LHCN-M2 (cell line): Measurements from ENCODE around the gene ETV2. TPM values are rescaled to one million over a fixed set of nuclear protein-coding genes. Genes with fewer than 3 reads are reported as not detected.

Source experiments
- total RNA-seq: library from RNA; depleted of rRNA; stranded (reverse); fragments of >200 nt; gene quantifications from 2 replicates; pipeline ENCODE4 v1.2.3, GENCODE V29; 2014; rRNA removed

The ETV2 gene
- total RNA-seq, 1 experiment from 2014 or later: 0.46 TPM

Other genes starting within 250 kb of the ETV2 start
- not detected in 2 replicates for gene FFAR2, start 193.5 kb upstream of the ETV2 start, total RNA-seq
- not detected in 2 replicates for gene KRTDAP, start 151.3 kb upstream of the ETV2 start, total RNA-seq
- 0.29 and 1.1 TPM in 2 replicates for gene DMKN, start 128.1 kb upstream of the ETV2 start, total RNA-seq
- gene SBSN, start 113.4 kb upstream of the ETV2 start, total RNA-seq: 0.77 TPM in 1 of 2 replicates, not detected in the other
- gene GAPDHS, start 108.3 kb upstream of the ETV2 start, total RNA-seq: not detected in 2 replicates
- 106 and 114 TPM in 2 replicates for gene TMEM147, start 96.1 kb upstream of the ETV2 start, total RNA-seq
- not detected in 2 replicates for gene ATP4A, start 78.1 kb upstream of the ETV2 start, total RNA-seq
- not detected in 2 replicates for gene PMIS2, start 55.6 kb upstream of the ETV2 start, total RNA-seq
- 17.4 and 21.0 TPM in 2 replicates for gene HAUS5, start 29.0 kb upstream of the ETV2 start, total RNA-seq
- gene RBM42, start 12.7 kb upstream of the ETV2 start, total RNA-seq: 101 and 103 TPM in 2 replicates
- 383 and 482 TPM in 2 replicates for gene COX6B1, start 6.6 kb downstream of the ETV2 start, total RNA-seq
- 0.17 TPM in 1 of 2 replicates, not detected in the other for gene UPK1A, start 24.8 kb downstream of the ETV2 start, total RNA-seq
- gene ZBTB32, start 62.8 kb downstream of the ETV2 start, total RNA-seq: not detected in 2 replicates
- gene KMT2B, start 76.3 kb downstream of the ETV2 start, total RNA-seq: 9.8 and 10.8 TPM in 2 replicates
- gene IGFLR1, start 100.7 kb downstream of the ETV2 start, total RNA-seq: 5.1 and 11.7 TPM in 2 replicates
- 12.2 and 12.4 TPM in 2 replicates for gene U2AF1L4, start 103.7 kb downstream of the ETV2 start, total RNA-seq
- 35.2 and 35.6 TPM in 2 replicates for gene PSENEN, start 103.9 kb downstream of the ETV2 start, total RNA-seq
- 16.9 and 18.7 TPM in 2 replicates for gene LIN37, start 106.8 kb downstream of the ETV2 start, total RNA-seq
- 0.29 TPM in 1 of 2 replicates, not detected in the other for gene HSPB6, start 115.3 kb downstream of the ETV2 start, total RNA-seq
- gene PROSER3, start 116.4 kb downstream of the ETV2 start, total RNA-seq: 7.2 and 8.2 TPM in 2 replicates
- gene ARHGAP33, start 133.8 kb downstream of the ETV2 start, total RNA-seq: 6.4 and 6.6 TPM in 2 replicates
- not detected in 2 replicates for gene PRODH2, start 171.1 kb downstream of the ETV2 start, total RNA-seq
- gene NPHS1, start 210.8 kb downstream of the ETV2 start, total RNA-seq: not detected in 2 replicates
- gene KIRREL2, start 215.2 kb downstream of the ETV2 start, total RNA-seq: not detected in 2 replicates
- gene APLP1, start 226.8 kb downstream of the ETV2 start, total RNA-seq: 38.3 and 47.1 TPM in 2 replicates